ENCODE data around the gene CMSS1.
A peak's percentile ranks its signal among the peaks of the same experiment; 100 is the strongest.

Gene CMSS1

DNA sequence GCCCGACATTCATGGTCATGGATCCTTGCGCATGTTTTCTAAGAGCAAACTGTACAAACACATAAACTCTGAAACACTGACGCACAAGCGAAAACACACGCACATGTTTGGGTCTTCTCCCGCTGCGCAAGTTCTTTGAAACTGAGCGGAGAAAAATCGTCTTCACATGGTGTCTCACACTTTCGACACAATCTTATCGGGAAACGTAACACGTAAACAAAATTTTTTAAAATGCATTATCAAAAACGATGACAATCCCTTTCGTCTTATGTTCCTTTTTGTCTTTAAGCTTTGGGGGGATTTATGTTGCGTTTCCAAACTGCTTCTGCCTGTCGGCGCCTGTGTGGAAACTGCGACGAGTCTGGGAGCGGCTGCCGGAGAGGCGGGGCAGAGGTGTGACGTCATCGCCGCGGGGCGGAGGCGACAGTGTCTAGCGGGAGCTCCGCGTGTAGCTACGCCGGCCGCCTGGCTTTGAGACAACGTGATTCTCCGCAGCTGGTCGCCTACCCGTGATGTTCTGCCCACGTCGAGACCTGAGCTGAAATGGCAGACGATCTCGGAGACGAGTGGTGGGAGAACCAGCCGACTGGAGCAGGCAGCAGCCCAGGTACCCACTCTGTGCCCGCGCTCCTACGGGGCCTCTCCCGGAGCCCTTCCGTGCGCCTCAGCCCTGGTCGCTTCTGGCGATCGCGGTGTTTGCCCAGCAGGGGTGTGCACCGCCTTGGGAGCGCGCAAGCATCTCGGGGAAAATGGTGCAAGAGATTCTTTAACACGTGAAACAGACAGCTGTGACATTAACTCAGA lies at the start of gene CMSS1 (continued):
- TF ChIP-seq, protein P1, sequence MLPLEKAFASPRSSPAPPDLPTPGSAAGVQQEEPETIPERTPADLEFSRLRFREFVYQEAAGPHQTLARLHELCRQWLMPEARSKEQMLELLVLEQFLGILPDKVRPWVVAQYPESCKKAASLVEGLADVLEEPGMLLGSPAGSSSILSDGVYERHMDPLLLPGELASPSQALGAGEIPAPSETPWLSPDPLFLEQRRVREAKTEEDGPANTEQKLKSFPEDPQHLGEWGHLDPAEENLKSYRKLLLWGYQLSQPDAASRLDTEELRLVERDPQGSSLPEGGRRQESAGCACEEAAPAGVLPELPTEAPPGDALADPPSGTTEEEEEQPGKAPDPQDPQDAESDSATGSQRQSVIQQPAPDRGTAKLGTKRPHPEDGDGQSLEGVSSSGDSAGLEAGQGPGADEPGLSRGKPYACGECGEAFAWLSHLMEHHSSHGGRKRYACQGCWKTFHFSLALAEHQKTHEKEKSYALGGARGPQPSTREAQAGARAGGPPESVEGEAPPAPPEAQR (tag by site-specific recombination; IDR thresholded peaks at IDR 0.05) = no peak
- no peak for TF ChIP-seq ZNF488 (tag by site-specific recombination; IDR thresholded peaks at IDR 0.05)
- 0 out of 2 replicates have a peak, but pooled peaks have one; percentile 3 for TF ChIP-seq ZNF146 (tag by site-specific recombination; IDR thresholded peaks at IDR 0.05)
- TF ChIP-seq ZNF518A (tag by site-specific recombination; conservative IDR thresholded peaks at IDR 0.05; ENCODE audit: low read depth) = peak; percentile 70
- TF ChIP-seq, protein P2, sequence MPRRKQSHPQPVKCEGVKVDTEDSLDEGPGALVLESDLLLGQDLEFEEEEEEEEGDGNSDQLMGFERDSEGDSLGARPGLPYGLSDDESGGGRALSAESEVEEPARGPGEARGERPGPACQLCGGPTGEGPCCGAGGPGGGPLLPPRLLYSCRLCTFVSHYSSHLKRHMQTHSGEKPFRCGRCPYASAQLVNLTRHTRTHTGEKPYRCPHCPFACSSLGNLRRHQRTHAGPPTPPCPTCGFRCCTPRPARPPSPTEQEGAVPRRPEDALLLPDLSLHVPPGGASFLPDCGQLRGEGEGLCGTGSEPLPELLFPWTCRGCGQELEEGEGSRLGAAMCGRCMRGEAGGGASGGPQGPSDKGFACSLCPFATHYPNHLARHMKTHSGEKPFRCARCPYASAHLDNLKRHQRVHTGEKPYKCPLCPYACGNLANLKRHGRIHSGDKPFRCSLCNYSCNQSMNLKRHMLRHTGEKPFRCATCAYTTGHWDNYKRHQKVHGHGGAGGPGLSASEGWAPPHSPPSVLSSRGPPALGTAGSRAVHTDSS (tag by site-specific recombination; IDR thresholded peaks at IDR 0.05) = peak; percentile 22; the same call in 1 of the 2 replicates
- TF ChIP-seq TCF7L2 (IDR thresholded peaks at IDR 0.05; ENCODE audit: borderline replicate concordance, low read depth, low read length) = peak; percentile 78; the same call in 1 of the 2 replicates
- TF ChIP-seq ZBTB20 (tag by site-specific recombination; IDR thresholded peaks at IDR 0.05) = peak; percentile 71; the same call in 1 of the 2 replicates
- no peak for TF ChIP-seq ZNF585B (tag by site-specific recombination; IDR thresholded peaks at IDR 0.05)
- 0 out of 2 replicates have a peak, but pooled peaks have one; percentile 17 for TF ChIP-seq WT1 (tag by site-specific recombination; IDR thresholded peaks at IDR 0.05)
- no peak for TF ChIP-seq ZNF645 (tag by site-specific recombination; IDR thresholded peaks at IDR 0.05)
- TF ChIP-seq ZSCAN16 (tag by site-specific recombination; IDR thresholded peaks at IDR 0.05) = no peak
- peak; percentile 52 for TF ChIP-seq ZNF660 (tag by site-specific recombination; IDR thresholded peaks at IDR 0.05)
- TF ChIP-seq ZNF280C (tag by site-specific recombination; IDR thresholded peaks at IDR 0.05) = no peak
- no peak for TF ChIP-seq ZNF292 (tag by site-specific recombination; IDR thresholded peaks at IDR 0.05; ENCODE audit: borderline replicate concordance, low read depth)
- no peak for TF ChIP-seq ZNF677 (tag by site-specific recombination; IDR thresholded peaks at IDR 0.05)
- peak; percentile 81 for TF ChIP-seq ZNF639 (tag by site-specific recombination; IDR thresholded peaks at IDR 0.05)
- TF ChIP-seq, protein P3, sequence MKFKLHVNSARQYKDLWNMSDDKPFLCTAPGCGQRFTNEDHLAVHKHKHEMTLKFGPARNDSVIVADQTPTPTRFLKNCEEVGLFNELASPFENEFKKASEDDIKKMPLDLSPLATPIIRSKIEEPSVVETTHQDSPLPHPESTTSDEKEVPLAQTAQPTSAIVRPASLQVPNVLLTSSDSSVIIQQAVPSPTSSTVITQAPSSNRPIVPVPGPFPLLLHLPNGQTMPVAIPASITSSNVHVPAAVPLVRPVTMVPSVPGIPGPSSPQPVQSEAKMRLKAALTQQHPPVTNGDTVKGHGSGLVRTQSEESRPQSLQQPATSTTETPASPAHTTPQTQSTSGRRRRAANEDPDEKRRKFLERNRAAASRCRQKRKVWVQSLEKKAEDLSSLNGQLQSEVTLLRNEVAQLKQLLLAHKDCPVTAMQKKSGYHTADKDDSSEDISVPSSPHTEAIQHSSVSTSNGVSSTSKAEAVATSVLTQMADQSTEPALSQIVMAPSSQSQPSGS (tag by site-specific recombination; IDR thresholded peaks at IDR 0.05; ENCODE audit: low read depth) = peak; percentile 99
- TF ChIP-seq YY1 (tag by site-specific recombination; IDR thresholded peaks at IDR 0.05) = peak; percentile 30; the same call in 1 of the 2 replicates
- TF ChIP-seq, protein P4, sequence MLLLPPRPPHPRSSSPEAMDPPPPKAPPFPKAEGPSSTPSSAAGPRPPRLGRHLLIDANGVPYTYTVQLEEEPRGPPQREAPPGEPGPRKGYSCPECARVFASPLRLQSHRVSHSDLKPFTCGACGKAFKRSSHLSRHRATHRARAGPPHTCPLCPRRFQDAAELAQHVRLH (tag by site-specific recombination; IDR thresholded peaks at IDR 0.05) = peak; percentile 64; the same call in 1 of the 2 replicates
- 0 out of 2 replicates have a peak, but pooled peaks have one; percentile 24 for TF ChIP-seq ZBTB48 (tag by site-specific recombination; IDR thresholded peaks at IDR 0.05)
- no peak for TF ChIP-seq HOXA7 (CRISPR knock-in tag; IDR thresholded peaks at IDR 0.05; ENCODE audit: borderline replicate concordance)
- TF ChIP-seq ZNF140 (tag by site-specific recombination; IDR thresholded peaks at IDR 0.05) = no peak
